GM18498 (cell line): ENCODE results near the gene HTR2B.
"Not testable (repeated sequence)": the region's sequence is repeated elsewhere in the genome, so short reads cannot be mapped to it uniquely, and the experiment has no call there.

Experiments used
- ATAC-seq: cut with Tn5 transposase; IDR thresholded peaks from one replicate; pipeline ENCODE4 v1.9.1; 2021; ENCODE audit warnings: mild to moderate bottlenecking, moderate library complexity; ENCODE audit not compliant: unreplicated experiment

The HTR2B gene

DNA sequence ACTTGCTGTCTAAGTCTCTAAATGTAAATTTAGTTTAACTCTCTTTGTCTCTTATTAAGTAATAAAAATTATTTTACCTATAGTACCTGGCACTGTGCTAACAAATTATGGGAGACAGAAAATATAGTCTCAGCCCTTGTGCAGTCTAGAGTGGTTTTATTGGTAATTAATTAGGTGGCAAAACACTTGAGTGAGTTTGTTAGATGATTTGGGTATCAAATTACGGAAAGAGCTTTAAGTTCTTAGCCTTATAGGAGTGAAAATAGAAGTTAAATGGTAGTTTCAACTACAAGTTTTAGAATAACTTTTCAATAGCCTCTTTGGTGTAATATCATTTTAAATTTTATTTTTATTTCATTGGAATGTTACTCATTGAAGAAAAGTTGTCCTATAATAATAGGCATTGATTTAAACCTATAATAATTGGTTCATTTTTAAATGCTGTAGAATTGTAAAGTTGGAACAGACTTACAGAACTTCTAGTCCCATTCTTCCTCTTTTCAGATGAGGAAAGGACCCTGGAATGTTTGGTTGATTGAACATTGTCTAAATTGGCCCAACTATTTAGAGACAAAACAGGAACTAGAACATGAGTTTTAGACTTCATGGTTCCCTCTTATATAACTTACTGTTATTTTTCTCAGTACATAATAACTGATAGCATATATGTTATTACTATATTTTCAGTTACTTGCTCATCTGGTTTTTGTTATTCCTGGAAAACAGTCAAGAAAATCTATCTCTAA is 10.2 kb upstream of the HTR2B start:
- ATAC-seq: no peak

DNA sequence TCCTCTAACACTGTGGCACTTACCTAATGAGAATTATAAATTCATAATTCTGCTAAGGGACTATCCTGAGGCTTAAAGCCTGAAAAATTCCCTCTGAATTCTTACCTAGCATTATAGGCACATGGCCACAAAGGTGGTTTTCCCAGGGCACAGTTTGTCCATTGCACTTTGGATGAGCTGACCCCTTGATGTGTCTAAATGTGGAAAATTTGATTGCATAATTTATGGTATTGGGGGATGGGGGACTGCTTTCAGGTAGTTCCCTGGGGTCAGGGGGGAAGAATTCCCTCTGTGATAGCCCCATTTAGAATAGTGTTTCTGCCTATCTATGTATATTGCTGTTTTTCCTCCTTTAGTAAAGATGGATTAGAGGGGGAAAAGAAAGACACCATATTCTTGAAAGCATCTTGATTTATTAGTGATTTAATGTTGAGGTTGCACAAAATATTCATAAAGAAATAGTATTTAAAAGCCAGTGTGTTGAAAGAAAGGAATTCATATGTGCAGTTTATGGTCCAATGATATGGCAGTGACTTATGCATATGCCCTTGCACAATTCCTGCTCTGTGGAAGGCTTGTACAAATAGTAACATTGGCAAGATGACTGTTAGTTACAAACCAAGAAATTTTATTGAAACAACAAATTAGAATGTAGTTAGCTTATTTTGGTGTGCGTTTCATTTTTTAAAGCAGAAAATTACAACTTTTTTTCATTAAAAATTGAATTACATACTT is 8.7 kb upstream of the HTR2B start:
- no peak for ATAC-seq

DNA sequence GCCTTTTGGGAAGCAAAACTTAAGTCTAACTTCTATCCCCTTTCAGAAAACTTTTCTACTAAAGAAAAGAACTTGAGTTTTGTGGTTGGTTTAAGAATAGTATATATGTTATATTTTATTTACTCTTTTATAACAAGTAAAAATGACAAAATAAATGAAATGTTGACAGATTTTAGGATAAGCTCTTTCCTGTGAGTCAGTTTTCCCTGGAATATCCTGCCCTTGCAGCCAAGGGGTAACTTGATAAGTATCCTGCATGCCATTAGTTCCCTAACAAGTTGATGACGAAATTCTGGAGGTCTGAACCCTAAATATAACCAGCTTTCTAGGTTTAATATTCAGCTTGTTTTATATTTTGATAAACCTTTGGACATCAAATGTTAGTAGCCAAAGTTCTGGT is 7.3 kb upstream of the HTR2B start:
- ATAC-seq: no peak

DNA sequence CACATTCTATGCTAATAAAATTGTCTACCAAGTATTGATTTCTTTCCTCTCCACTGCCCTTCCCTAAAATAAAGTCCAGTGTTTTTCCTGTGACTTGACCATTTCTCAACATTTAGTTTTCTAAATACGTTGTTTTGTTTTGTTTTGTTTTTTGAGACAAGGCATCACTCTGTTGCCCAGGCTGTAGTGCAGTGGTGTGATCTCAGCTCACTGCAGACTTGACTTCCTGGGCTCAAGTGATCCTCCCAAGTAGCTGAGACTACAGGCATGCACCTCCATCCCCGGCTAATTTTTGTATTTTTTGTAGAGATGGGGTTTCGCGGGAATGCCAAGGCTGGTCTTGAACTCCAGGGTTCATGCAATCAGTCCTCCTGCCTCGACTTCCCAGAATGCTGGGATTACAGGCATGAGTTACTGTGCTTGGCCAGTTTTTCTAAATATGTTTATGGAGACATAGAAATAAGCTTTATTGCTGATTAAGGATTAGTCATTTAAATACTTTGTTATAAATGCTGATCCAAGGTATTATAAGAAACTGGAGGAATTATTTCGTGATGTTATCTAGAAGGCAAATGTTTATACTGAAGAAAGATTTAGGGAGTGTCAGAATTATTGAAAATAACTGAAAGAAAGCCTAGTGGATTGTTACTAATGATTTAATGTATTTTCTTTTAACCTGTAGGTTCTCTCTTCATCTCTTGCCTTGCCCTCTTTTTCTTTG is 5.7 kb upstream of the HTR2B start:
- no peak for ATAC-seq

DNA sequence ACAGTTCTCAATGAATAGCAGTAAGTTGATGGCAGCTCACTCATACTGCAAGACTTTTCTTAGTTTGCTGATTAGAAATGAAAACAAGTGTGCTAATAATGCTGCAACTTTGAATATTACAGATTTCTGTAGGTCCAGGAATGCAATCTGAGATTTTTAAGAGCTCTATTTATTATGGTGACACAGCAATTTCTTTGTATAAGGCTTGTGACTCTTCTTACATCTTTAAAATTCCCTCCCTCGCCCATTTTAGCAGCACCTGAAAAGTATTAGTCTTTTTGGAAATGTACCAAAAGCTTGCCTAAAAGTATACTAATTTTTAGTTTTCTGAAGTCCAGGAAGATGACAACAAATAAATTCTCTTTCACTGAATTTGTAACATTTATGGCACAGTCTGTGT is 4.4 kb upstream of the HTR2B start:
- no peak for ATAC-seq

DNA sequence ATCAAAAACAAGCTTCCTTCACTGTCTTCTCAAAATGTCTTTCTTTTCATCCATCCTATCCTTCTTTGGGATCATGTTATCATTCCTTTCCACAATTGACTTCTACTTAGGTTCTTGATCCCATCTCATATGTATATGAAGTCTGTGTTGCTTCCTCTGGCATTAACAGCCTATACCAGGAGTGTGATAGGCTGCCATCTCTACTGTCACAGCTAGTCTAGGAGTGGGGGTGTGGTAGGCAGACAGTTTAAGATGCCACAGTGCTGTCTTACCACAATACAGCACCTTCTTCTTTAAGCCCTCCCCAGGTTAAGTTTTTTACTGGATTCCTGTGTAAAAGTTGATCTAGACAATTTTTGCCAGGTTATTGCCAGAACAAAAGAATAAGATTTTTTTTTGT is 3.7 kb upstream of the HTR2B start:
- no peak for ATAC-seq

DNA sequence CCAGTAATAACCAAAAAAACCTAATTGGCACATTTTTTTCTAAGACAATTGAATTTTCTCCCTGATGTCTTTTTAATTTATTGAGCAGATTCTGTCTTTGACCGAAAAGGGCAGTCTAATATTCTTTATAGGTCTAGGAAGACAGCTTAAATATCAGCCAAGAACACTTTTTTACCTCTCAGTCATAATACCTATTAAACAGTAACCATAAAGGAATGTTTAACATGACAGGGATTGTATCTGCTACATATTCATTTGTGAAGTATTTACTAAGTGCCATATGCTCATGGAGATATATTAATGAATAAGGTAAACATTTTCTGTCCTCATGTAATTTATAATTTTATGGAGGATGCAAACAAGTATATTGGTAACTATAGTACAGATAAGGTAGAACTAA is 3.1 kb upstream of the HTR2B start:
- no peak for ATAC-seq

DNA sequence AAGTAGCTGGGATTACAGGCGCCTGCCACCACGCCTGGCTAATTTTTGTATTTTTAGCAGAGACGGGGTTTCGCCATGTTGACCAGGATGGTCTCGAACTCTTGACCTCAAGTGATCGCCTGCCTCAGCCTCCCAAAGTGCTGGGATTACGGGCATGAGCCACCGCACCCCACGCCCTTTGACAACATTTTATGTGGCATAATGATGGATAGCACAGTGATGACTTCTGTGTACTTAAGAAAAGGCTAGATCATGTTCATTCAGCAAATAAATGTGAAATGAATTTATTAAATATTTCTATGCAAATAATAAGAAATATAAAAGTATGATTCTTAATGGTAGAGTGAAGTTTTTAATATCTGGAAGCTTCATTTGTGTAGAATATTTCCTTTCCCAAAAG is 2.6 kb upstream of the HTR2B start:
- ATAC-seq: no peak

DNA sequence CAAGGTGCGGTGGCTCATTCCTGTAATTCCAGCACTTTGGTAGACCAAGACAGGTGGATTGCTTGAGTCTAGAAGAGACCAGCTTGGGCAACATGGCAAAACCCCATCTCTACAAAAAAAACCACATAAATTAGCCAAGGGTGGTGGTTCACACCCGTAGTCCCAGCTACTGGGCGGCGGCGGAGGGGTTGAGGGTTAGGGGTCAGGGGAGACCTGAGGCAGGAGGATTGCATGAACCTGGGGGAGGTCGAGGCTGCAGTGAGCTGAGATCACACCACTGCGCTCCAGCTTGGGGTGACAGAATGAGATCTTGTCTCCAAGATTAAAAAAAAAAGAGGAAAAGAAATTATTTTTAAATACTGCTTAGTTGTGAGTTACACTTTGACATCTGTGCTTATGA is 1.3 kb upstream of the HTR2B start:
- ATAC-seq: no peak

DNA sequence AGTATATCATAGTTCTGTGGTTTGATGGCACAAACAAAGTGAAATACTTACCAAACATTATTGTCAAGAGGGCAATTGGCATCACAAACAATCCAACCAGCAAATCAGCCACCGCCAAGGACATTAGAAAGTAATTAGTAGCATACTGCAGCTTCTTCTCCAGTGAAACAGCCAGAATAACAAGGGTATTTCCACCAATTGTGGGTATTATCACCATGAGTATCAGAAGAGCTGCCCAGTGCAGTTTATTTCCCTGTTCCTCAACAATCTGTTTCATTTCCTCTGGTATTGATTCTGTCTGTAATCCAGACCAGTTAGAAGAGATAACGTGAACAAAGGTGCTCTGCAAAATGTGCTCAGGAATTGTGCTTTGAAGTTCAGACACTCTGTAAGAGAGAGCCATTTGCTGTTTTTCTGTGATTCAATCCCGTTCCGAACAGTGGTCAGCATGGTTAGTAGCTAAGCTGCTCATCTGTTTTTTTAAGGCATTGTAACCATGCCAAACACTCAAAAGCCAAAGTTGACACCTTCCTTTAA is 1.4 kb downstream of the HTR2B start:
- ATAC-seq: no peak

DNA sequence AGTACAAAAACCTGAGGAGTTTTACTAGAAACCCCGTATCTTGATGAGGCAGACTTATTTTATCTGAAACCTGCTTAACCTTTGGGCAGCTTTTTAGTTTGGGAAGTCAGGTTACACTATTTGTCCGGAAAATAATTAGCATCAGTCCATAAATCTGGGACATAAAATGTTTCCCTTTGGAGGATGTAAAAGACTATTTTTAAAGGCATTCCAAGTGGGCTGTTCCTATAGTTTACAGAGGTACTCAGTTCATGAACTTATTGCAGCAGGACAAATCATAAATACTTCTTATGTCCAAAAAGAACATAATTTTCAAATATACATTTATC is 6.3 kb downstream of the HTR2B start:
- ATAC-seq: no peak

DNA sequence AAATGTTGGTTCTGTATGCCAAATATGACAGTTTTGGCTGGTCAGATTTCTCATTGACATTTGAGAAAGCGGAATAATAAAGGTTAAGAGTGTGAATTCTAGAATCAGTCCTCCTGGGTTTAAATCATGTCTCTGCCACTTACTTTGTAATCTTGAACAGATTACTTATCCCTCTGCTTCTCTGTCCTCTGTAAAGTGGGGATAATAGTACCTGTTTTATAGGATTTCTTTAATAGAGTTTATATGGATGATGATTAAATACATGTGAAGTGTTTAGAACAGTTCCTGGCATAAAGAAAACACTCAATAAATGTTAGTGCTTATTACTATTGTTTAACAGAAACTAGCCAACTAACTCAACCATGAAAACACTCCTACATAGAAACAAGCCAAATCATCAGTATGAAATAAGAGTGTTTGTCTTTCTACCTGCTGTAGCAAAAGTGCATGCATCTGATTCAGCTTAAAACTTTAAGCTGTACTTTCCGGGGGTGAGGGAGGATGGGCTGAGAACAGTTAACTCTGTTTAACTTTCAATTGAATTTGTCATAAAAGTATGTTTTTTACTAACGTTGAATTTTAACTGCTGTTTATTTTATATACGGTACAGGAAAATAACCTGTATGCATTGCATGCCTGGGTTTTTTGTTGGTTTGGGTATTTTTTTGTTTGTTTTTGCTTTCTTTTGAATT is 6.8 kb downstream of the HTR2B start:
- no peak for ATAC-seq

DNA sequence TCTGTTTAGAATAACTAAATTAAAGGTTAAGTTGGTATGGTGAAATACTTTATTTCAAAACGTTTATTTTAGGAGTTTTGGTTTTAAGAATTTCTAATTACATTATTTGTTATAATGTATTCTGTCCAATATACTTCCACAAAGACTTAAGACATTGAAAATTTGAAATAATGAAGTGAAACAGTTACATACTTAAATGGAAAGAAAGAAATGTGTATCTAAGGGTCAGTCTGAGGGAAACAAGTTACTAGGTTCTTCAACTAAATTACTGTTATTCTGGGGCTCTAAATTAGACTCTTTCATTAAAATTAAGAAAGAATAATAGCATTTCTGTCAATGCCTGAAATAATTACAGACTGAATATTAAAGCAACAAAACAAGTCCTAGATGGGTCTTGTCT is 7.7 kb downstream of the HTR2B start:
- no peak for ATAC-seq

DNA sequence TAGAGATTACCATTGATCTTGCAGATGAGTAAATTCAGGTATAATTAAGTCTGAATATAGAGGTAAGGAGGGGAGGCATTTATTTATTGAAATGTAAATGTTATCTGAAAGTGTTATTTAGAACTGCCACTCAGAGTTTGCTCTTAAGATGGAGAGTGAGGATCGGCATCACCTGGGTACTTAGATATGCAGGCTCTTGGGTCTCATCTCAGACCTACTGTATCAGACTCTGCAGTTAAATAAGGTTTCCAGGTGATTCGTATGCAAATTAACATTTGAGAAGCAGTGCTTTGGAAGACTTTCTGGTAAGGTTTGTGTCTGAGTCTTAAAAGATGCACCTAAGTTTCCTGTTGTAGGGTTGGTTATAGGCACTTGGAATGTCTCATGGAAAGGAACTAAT is 9.2 kb downstream of the HTR2B start:
- no peak for ATAC-seq

DNA sequence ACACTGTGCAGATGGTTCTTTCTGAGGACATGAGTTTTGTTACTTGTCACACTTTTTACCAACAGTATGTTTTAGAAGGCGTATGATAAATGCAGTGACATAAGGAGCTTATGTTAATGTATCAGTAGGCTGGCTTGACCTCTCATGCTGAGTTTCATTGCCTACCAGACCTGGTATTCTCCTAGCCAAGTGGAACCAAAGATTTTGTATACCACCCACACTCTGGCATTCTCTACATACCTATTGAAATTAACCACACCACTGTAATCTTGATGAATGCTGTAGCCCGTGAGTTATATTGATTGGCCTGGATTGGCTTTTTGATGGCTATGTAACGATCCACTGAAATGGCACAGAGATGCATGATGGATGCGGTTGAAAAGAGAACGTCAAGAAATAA is 11.4 kb downstream of the HTR2B start:
- ATAC-seq: no peak

DNA sequence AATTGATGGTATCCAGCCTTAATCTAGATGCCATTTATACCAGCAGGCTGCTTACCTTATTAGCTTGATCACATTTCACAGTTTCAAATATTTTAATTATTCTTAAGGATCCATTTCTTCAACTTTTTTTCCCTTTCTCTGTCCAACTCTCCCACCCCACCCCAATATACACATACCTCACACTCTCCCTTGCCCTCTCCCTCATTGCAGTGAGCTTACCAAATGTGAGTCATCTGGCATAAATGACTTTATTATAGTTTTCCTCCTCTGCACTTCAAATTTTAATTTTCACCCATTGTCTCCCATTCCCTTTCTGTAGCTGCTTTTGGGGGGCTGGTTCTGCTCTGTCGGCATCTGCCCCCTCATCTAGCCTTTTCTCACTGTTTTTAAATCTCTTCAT is 12.9 kb downstream of the HTR2B start:
- ATAC-seq: no peak

DNA sequence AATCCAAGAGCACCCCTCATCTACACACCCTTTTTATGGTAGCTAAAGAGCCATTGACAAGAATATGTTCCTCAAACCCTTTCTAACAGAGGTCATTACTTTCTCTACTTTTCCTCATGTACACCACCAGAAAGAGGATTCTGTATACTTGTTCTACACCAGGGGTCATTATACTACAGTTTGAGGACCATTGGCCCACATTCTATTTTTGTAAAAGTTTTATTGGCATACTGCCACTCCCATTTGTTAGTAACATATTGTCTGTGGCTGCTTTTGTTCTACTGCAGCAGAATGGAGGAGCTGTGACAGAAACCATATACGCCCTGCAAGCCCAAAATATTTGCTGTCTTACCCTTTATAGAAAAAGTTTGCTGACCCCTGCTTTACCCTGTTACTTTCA is 14.3 kb downstream of the HTR2B start:
- ATAC-seq: no peak

DNA sequence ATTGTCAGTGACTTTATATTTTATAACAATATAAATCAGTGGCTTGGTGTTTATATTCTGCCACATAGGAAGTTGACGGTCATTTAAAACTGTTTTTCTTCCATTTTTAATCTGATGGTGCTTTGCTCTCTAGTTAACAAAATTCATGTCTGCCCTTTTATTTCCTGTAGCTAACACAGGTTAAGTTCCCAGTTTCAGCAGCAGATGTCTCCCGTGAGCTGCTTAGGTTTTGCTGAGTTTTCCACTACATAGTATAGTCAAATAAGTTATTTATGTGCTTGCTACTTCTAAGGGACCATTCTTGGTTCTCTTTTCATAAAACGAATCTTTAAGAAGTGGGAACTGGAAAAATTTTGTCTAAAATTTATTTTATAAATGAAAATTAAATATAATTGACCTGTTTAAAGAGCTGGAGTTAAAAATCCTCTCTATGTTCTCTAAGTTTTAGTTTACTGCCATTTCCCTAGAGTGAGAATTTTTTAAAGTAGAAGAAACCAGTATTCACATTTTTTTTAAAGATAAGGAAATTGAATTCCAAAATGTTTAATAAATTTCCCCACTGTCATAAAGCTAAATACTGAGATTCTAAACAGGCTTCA is 20.6 kb downstream of the HTR2B start:
- peak; percentile 76 for ATAC-seq

DNA sequence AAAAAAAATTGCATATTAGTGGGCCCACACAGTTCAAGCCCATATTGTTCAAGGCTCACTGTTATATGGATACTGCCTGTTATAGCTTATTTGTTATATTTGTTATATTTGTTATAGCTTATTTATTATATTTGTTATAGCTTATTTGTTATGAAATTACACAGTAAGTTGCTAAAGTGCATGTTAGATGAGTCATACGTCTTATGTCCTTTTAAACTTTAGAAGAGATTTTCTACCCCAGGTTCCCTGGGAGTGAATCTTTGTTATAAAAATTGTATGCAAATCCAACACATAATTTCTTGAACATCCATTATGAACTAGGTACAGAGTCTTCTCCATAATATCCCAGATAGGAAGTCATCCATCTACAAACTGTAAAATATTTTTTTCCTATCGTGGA is 22.1 kb downstream of the HTR2B start:
- ATAC-seq: no peak

DNA sequence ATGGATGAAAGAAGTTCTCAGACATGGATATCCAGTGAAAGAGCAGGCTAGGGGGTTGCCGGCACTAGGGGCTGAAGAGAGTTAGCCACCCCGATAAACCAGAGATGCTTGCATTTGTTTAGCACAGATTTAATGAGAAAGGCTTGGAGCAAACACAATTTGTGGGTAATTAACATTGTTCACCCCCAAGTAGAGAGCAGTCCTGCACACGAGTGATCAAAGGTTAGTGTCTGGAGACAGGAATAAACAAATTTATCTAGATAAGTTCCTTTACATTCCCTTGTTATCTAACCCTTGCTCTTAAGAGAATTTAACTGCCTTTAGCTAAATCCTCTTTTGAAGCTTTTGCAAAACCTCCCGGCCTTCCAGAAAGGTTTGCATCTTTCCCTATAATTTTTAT is 23.9 kb downstream of the HTR2B start:
- no peak for ATAC-seq

DNA sequence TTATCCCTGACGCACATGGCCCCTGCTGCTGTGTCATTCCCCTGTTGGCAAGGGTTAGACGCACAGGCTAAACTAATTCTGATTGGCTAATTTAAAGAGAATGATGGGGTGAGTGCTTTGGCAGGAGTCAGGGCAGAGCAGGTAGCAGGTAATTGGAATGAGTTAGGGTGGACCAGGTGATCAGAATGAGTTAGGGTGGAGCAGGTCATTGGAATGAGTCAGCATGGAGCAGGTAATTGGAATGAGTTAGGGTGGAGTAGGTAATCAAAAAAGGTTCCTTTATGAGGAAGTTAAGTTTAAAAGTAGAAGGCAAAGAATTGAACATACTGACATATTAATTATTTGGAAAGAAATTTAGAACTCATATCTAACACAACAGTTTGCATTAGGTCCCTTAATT is 24.5 kb downstream of the HTR2B start:
- ATAC-seq: not testable (repeated sequence)
